H1 (cell line): ENCODE results near the gene VMP1. TPM values are rescaled to one million over a fixed set of nuclear protein-coding genes. Genes with fewer than 3 reads are reported as not detected.

Experiments used
- CBX8 ChIP-seq: fragments of 300-800, 300-1000 bp; sonication (generic); IDR thresholded peaks from 2 replicates; pipeline ENCODE4 v1.7.1; 2016; ENCODE audit warnings: low read depth, low read length, borderline replicate concordance
- EP300 ChIP-seq, 2 experiments: IDR thresholded peaks; 1 replicate in 1 of 2; 2 replicates in 1 of 2; pipeline ENCODE4 v1.6.1; 2011 to 2012; ENCODE audit warnings: low read depth in 2 of 2, low read length in 2 of 2, mild to moderate bottlenecking in 2 of 2, borderline replicate concordance in 1 of 2, inconsistent platforms in 1 of 2, moderate library complexity in 1 of 2
- SIX5 ChIP-seq: IDR thresholded peaks from 2 replicates; pipeline ENCODE4 v1.6.1; 2011; ENCODE audit warnings: mild to moderate bottlenecking, low read depth, low read length
- TBP ChIP-seq: IDR thresholded peaks from 2 replicates; pipeline ENCODE4 v1.6.1; 2011; ENCODE audit warnings: low read depth, low read length, improper control_type of control experiment
- polyA plus RNA-seq, 7 experiments: library from polyadenylated mRNA; depleted of rRNA in 3 of 7; stranded (reverse) in 5 of 7; unstranded in 2 of 7; fragments of >200 nt in 5 of 7; fragments of 200-250 nt in 2 of 7; gene quantifications; 1 replicate in 5 of 7; 2 replicates in 1 of 7; 4 replicates in 1 of 7; pipeline versions ENCODE4 v1.2.1 to v1.2.3, GENCODE V29; 2011 to 2013; ENCODE audit warnings: missing spikeins in 2 of 7, mixed read lengths in 2 of 7
- total RNA-seq: library from RNA; stranded (reverse); fragmentation: NEBNext Ultra II Directional; extraction: Animal tissue kit (Norgen Biotek cat#: 25700); gene quantifications from 2 replicates; pipeline ENCODE4 v1.2.1, GENCODE V29; 2021
- TF ChIP-seq, protein P1 (sequence below): fragments of 300-600 bp; sonication (generic); IDR thresholded peaks from 2 replicates; pipeline ENCODE4 v1.7.1; 2012; ENCODE audit warnings: low read length, moderate library complexity, mild to moderate bottlenecking, inconsistent platforms; ENCODE audit not compliant: insufficient replicate concordance

Gene VMP1
- total and polyA plus RNA-seq, 2 of the 8 experiments (the other 6 are each of a cell fraction or from before 2014, with no cell fraction given), result 45.0 to 92.7 TPM

- TF ChIP-seq, protein P1, sequence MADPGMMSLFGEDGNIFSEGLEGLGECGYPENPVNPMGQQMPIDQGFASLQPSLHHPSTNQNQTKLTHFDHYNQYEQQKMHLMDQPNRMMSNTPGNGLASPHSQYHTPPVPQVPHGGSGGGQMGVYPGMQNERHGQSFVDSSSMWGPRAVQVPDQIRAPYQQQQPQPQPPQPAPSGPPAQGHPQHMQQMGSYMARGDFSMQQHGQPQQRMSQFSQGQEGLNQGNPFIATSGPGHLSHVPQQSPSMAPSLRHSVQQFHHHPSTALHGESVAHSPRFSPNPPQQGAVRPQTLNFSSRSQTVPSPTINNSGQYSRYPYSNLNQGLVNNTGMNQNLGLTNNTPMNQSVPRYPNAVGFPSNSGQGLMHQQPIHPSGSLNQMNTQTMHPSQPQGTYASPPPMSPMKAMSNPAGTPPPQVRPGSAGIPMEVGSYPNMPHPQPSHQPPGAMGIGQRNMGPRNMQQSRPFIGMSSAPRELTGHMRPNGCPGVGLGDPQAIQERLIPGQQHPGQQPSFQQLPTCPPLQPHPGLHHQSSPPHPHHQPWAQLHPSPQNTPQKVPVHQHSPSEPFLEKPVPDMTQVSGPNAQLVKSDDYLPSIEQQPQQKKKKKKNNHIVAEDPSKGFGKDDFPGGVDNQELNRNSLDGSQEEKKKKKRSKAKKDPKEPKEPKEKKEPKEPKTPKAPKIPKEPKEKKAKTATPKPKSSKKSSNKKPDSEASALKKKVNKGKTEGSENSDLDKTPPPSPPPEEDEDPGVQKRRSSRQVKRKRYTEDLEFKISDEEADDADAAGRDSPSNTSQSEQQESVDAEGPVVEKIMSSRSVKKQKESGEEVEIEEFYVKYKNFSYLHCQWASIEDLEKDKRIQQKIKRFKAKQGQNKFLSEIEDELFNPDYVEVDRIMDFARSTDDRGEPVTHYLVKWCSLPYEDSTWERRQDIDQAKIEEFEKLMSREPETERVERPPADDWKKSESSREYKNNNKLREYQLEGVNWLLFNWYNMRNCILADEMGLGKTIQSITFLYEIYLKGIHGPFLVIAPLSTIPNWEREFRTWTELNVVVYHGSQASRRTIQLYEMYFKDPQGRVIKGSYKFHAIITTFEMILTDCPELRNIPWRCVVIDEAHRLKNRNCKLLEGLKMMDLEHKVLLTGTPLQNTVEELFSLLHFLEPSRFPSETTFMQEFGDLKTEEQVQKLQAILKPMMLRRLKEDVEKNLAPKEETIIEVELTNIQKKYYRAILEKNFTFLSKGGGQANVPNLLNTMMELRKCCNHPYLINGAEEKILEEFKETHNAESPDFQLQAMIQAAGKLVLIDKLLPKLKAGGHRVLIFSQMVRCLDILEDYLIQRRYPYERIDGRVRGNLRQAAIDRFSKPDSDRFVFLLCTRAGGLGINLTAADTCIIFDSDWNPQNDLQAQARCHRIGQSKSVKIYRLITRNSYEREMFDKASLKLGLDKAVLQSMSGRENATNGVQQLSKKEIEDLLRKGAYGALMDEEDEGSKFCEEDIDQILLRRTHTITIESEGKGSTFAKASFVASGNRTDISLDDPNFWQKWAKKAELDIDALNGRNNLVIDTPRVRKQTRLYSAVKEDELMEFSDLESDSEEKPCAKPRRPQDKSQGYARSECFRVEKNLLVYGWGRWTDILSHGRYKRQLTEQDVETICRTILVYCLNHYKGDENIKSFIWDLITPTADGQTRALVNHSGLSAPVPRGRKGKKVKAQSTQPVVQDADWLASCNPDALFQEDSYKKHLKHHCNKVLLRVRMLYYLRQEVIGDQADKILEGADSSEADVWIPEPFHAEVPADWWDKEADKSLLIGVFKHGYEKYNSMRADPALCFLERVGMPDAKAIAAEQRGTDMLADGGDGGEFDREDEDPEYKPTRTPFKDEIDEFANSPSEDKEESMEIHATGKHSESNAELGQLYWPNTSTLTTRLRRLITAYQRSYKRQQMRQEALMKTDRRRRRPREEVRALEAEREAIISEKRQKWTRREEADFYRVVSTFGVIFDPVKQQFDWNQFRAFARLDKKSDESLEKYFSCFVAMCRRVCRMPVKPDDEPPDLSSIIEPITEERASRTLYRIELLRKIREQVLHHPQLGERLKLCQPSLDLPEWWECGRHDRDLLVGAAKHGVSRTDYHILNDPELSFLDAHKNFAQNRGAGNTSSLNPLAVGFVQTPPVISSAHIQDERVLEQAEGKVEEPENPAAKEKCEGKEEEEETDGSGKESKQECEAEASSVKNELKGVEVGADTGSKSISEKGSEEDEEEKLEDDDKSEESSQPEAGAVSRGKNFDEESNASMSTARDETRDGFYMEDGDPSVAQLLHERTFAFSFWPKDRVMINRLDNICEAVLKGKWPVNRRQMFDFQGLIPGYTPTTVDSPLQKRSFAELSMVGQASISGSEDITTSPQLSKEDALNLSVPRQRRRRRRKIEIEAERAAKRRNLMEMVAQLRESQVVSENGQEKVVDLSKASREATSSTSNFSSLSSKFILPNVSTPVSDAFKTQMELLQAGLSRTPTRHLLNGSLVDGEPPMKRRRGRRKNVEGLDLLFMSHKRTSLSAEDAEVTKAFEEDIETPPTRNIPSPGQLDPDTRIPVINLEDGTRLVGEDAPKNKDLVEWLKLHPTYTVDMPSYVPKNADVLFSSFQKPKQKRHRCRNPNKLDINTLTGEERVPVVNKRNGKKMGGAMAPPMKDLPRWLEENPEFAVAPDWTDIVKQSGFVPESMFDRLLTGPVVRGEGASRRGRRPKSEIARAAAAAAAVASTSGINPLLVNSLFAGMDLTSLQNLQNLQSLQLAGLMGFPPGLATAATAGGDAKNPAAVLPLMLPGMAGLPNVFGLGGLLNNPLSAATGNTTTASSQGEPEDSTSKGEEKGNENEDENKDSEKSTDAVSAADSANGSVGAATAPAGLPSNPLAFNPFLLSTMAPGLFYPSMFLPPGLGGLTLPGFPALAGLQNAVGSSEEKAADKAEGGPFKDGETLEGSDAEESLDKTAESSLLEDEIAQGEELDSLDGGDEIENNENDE, result no peak
- TF ChIP-seq EP300 (IDR thresholded peaks at IDR 0.05; ENCODE audit: borderline replicate concordance in 1 of 2, low read depth in 2 of 2, low read length in 2 of 2) (no peak), SIX5 (no peak), CBX8 (no peak), TBP (no peak)
- TF ChIP-seq, all 59 proteins: peak for 0
These were observed 44.5 kb downstream of the VMP1 start (continued) for GRCh38 chr17:59751955-59752413.
